Left ventricle myocardium inferior (tissue), 1 donor: ENCODE results near the gene SND1. TPM values are rescaled to one million over a fixed set of nuclear protein-coding genes. Genes with fewer than 3 reads are reported as not detected.

ENCODE experiments used
- DNase-seq: peaks from one replicate; pipeline ENCODE4 v3.0.0-alpha.2; 2020
- H3K27ac ChIP-seq: fragments of 200-600 bp; replicated peaks from 2 replicates; pipeline ENCODE4 v1.8.0; 2021
- H3K27me3 ChIP-seq: fragments of 200-600 bp; 2 replicates; pipeline ENCODE4 v1.8.0; 2021; ENCODE audit warnings: low read depth
- H3K36me3 ChIP-seq: fragments of 200-600 bp; 2 replicates; pipeline ENCODE4 v1.8.0; 2021
- H3K4me1 ChIP-seq: fragments of 200-600 bp; 2 replicates; pipeline ENCODE4 v1.8.0; 2021
- H3K4me3 ChIP-seq: fragments of 200-600 bp; 2 replicates; pipeline ENCODE4 v1.8.0; 2021; ENCODE audit warnings: mild to moderate bottlenecking, moderate library complexity
- H3K9me3 ChIP-seq: fragments of 200-600 bp; replicated peaks from 2 replicates; pipeline ENCODE4 v1.8.0; 2021
- intact Hi-C: fragments of 100-400 bp; cut with micrococcal nuclease; formaldehyde crosslinking; loops from one replicate; pipeline ENCODE4 v1.11.0; 2022
- total RNA-seq: library from RNA; stranded (reverse); fragmentation: NEBNext Ultra II Directional; extraction: Animal tissue kit (Norgen Biotek cat#: 25700); gene quantifications from one replicate; pipeline ENCODE4 v1.2.1, GENCODE V29; 2021
- TF ChIP-seq, protein P1 (sequence below): fragments of 200-600 bp; IDR thresholded peaks from 2 replicates; pipeline ENCODE4 v1.8.0; 2021; ENCODE audit warnings: antibody characterized with exemption, mild to moderate bottlenecking, borderline replicate concordance
- donor health status: DM: no; HTN: yes; CAD: no; lungs with severe emphysema.

Gene SND1
- total RNA-seq, 1 donor from 2014 or later = 71.6 TPM

GRCh38 chr7:128066395-128066794 is 414.4 kb downstream of the SND1 start:
- Histone ChIP-seq H3K4me3 (no peak overlapping the region), H3K36me3 (peaks cover 2% of the 10 kb centered on the region), H3K9me3 (no peaks in the 10 kb centered on the region), H3K4me1 (no peaks in the 10 kb centered on the region), H3K27me3 (no peaks in the 10 kb centered on the region), H3K27ac (no peak overlapping the region)
- TF ChIP-seq, protein P1, sequence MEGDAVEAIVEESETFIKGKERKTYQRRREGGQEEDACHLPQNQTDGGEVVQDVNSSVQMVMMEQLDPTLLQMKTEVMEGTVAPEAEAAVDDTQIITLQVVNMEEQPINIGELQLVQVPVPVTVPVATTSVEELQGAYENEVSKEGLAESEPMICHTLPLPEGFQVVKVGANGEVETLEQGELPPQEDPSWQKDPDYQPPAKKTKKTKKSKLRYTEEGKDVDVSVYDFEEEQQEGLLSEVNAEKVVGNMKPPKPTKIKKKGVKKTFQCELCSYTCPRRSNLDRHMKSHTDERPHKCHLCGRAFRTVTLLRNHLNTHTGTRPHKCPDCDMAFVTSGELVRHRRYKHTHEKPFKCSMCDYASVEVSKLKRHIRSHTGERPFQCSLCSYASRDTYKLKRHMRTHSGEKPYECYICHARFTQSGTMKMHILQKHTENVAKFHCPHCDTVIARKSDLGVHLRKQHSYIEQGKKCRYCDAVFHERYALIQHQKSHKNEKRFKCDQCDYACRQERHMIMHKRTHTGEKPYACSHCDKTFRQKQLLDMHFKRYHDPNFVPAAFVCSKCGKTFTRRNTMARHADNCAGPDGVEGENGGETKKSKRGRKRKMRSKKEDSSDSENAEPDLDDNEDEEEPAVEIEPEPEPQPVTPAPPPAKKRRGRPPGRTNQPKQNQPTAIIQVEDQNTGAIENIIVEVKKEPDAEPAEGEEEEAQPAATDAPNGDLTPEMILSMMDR = no peak
- no peak for DNase-seq
- intact Hi-C loops = no loop called here

DNA sequence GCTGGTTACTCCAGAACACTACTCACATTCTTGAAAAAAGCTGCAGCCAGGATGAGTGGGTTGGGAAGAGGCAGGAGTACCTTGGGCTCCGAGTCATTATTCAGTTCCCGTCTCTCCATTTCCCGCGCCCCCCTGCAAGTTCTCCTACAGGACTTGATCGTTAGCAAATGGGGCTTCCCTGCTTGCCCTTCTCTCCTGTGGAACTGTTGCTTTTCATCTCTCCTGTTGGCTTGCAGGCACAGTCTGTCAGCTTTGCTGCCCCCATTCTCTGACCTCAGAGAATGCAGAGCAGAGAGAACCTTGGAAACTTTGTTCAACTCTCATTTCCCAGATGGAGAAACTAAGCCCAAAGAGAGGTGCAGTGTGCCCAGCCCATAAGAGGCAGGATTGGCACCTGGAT is 414.9 kb downstream of the SND1 start:
- Histone ChIP-seq H3K4me1 (no peaks in the 10 kb centered on the region), H3K9me3 (no peaks in the 10 kb centered on the region), H3K27me3 (no peaks in the 10 kb centered on the region), H3K27ac (no peak overlapping the region), H3K36me3 (peaks cover 2% of the 10 kb centered on the region), H3K4me3 (no peak overlapping the region)
- TF ChIP-seq, protein P1 = no peak
- intact Hi-C loops = no loop called here
- no peak for DNase-seq

GRCh38 chr7:128067983-128068382 is 416.0 kb downstream of the SND1 start:
- TF ChIP-seq, protein P1 = no peak
- intact Hi-C loops = no loop called here
- Histone ChIP-seq H3K9me3 (no peaks in the 10 kb centered on the region), H3K27ac (no peak overlapping the region), H3K27me3 (no peaks in the 10 kb centered on the region), H3K36me3 (peaks cover 2% of the 10 kb centered on the region), H3K4me3 (no peak overlapping the region), H3K4me1 (no peaks in the 10 kb centered on the region)
- no peak for DNase-seq

GRCh38 chr7:128068785-128069184 is 416.8 kb downstream of the SND1 start:
- Histone ChIP-seq H3K27ac (no peak overlapping the region), H3K27me3 (no peaks in the 10 kb centered on the region), H3K4me3 (no peak overlapping the region), H3K9me3 (no peaks in the 10 kb centered on the region), H3K36me3 (peaks cover 2% of the 10 kb centered on the region), H3K4me1 (no peaks in the 10 kb centered on the region)
- DNase-seq = no peak
- intact Hi-C loops = no loop called here
- TF ChIP-seq, protein P1 = no peak

DNA sequence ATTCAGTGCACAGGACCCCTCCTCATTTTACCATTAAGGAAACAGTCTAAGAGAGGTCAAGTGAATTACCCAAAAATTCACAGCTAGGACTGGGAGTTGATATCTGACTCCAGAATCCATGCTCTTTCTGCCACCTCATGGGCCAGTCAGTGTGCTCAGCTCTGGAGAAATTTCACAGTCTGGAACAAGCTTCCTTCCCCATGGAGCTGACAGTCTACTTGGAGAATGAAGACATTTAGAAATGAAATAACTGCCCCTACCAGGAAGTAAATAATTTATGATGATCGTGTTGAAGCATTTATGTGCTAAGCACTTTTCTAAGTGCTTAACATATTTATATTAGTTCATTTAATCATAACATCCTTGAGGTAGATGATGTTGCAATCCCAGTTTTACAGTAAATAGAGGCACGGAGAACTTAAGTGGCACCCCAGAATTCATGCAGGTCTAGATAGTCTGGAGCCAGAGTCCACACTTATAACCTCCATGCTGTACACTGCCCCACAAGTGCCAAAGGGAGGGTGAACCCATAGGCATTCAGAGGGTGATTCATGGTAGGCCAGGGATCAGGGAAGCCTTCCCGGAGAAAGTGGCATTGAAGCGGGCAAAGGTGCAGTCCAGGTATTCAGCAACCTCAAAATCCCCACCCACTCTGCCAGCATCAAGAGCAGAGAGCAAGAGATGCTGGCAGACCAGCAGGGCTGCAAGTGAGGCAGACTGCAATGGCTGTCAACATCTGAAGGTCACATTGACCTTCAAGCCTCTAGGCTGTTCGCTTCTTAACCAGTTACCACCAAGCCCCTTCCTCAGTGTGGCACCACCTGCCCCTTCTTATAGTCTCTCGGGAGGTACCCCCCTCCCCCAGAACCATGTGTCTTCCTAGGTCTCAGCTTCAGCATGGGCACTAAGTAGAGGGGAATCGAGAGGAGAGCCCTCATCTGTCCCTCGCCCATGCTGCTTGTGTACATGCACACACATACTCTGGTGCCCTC is 417.7 kb downstream of the SND1 start:
- Histone ChIP-seq H3K27me3 (no peaks in the 10 kb centered on the region), H3K4me3 (no peak overlapping the region), H3K36me3 (peaks cover 8% of the 10 kb centered on the region), H3K27ac (no peak overlapping the region), H3K4me1 (no peaks in the 10 kb centered on the region), H3K9me3 (no peaks in the 10 kb centered on the region)
- intact Hi-C loops = no loop called here
- DNase-seq = no peak
- TF ChIP-seq, protein P1 = no peak
